Brain pericyte (primary cell): ENCODE measurements around the gene PTGDR2.

ENCODE experiments used
- DNase-seq: peaks from one replicate; pipeline ENCODE4 v3.0.0-alpha.2; 2012; ENCODE audit warnings: low read depth, low spot score

The PTGDR2 gene

DNA sequence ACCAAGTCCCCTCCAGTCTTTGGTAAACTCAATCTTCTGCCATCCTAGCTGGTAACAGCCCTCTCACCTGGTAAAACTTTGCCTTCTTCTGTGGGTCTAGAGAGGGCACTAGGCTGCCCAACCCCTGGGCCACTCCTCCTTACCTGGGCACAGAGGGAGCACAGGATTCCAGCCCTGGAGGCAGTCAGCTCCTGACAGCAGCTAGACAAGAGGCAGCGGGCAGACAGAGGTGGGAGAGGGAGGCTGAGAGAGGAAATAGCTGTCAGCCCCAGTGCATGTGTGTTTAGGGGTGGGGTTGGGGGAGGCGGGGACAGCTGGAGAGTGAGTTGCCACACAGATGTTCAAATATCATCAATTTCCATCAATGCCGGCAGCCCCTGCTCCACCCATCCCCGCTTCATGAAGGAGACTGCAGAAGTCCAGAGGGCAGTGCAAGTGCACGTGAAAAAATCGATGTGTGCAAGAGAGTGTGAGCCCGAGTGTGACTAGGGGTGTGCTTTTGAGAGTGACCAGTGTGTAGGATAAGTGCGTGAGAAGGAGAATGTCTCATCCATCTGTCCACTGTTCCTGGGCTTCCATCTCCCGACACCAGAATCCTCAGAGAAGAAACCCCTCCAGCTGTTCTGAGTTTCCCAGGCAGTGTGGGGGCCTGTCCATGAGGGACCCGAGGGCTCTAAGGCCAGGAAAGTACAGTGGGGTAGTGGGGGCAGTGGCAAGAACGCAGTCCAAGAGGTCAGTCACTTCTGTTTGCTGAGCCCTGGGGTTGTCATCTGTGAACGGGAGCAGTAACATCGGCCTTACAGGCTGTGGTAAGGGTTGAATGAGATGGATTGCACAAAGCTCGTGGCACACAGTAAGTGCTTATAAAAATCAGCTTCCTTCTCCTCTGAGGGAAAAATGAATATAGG lies at the start of gene PTGDR2:
Gene PTGDR2, minus strand, starts transcription at position 225 of the 908 bp plus-strand sequence. CDS start 2,228 bp downstream, outside the sequence.
- DNase-seq = no peak

DNA sequence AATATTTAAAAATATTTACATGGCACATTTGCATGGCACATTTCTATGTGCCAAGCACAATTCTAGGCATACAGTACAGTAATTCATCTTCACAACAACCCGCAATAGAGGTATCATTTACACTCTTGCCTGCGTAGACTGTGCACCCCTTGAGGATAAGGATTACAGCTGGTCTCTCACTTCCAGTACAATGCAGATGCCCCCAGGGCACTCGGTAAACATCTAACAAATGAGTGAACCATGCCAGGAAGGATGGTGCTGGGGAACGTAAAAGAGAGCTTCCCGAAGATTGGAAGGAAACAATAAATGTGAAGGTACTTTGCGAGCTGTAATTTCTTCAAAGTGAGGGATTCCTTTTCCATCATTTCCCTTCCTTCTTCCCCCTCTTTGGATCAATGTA lies 49.3 kb upstream of the PTGDR2 start:
- no peak for DNase-seq

GRCh38 chr11:60902625-60903024 lies 46.9 kb upstream of the PTGDR2 start:
- no peak for DNase-seq

DNA sequence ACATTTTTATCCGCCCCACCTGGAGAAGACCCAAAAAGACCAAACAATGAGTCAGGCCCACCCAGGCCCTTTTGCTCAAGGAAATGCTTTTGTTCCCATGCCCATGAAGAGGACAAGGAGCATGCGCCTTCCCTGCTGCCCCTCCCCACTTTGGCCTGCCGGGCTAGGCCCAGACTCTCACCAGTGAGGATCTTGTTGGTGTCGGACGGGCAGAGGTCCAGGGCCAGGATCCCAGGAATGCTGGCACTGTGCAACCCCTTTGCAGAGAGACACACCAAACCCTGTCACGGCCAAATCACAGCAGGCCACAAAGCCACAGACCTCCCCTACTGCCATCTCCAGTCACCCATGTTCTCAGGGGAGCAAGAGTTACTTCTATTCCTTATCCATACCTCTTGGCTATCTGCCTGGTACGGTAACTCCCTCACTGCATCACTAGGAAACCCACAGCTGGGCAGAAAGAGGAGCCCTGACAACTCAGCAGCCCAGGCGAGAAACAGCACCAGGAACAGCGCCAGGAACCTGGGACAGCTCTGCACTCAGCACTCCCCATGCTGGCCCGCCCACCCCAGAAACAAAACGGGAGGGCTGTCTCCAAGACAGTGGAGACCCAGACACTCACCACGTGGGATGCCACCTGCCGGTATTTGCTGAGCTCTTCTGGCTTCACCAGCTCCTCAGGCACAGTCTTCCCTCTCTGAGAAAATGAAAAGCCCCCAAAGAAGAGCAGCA lies 45.1 kb upstream of the PTGDR2 start:
- DNase-seq = no peak

- DNase-seq = no peak
Measured at GRCh38 chr11:60899977-60900376, 44.2 kb upstream of the PTGDR2 start.

DNA sequence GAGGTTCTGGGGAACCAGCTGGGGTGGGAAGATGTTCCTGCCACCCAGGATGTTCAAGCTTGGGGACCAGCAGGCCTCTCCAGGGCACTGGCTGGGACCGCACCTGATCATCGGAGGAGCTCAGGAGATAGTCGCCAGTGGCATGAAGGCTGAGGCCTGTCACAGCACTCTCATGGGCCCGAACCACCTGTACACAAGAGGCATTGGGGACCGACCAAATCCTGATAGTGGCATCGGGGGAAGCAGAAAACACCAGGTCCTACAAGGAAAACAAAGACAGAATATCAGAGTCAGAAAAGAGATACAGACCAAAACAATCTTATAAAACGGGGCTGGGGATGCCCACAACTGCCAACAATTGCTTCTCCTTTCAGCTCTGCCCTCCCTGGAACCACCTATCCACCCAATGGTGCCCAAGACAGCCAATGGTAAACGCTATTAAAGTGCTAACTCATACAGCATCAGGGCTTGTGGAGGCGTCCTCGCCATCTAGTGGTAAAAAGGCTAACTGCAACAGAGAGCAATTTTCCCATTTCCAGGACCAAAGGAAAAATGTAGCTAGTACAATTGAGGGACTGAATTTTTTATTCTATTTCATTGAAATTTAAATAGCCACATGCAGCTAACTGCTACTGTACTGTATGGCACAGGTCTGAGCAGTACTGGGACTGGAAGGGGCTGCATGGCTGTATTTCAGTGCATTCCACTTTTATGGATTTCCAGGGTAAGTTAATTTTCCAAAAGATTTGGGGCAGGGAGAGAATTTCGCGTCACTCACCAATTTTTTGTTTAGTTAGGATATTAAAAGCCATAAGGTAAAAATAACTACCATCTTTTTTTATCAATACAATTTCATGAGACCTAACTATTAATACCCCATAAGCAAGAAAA lies 43.5 kb upstream of the PTGDR2 start:
- DNase-seq = no peak

- no peak for DNase-seq
Measured at GRCh38 chr11:60897496-60897895, 41.7 kb upstream of the PTGDR2 start.

DNA sequence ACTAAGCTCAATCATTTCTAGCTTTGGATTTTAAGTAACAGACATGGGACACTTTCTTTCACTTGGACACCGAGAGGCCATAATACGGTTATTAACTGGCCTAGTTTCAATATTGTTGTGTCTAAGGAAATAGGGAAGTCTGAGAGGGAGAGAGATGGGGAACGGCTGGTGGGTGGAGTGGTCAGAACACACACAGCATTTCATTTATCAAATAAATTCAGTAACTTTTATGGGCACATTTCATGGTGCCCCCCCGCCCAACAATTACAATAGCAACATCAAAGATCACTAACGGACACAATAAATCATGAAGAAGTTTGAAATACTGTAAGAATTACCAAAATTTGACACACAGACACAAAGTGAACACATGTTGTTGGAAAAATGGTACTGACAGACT lies 39.9 kb upstream of the PTGDR2 start:
- no peak for DNase-seq

- no peak for DNase-seq
Measured at GRCh38 chr11:60891103-60891741, 35.5 kb upstream of the PTGDR2 start.

DNA sequence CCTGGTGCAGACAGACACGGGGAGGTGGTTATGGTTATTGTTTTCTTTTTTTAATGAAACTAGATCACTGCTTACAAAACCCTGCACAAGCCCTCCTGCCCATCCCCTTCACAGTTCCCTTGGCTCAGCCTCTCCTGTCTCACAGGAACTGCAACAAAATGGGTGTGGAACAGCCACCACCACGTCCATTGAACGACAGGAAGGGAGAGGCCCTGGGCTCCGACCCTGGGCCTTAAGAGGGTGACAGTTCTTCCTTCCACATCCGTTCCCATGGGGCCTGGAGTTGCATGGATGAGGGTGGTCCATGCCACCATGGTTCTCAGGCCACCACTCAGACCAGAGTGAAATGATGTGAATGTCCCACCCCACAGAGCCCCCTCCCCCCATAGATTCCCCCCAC lies 34.9 kb upstream of the PTGDR2 start:
- no peak for DNase-seq

- no peak for DNase-seq
Measured at GRCh38 chr11:60889869-60890311, 34.1 kb upstream of the PTGDR2 start.

DNA sequence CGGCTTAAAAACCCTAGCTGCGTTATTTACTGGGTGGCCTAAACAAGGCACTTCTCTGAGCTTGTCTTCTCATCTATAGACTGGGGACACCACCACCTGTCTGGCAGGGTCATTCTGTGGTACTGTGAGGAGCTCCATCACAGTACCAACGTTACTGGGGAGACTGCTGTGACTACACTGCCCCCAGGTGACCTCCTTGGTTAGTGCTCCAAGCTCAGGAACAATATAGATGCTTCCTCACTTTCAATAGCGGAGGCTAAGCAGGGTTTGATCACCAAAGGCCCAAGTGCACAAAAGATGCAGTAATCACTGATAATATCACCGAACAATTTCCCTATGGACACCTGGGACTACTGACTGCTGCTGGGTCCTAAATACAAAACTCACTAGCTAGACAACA lies 31.8 kb upstream of the PTGDR2 start:
- DNase-seq = no peak

DNA sequence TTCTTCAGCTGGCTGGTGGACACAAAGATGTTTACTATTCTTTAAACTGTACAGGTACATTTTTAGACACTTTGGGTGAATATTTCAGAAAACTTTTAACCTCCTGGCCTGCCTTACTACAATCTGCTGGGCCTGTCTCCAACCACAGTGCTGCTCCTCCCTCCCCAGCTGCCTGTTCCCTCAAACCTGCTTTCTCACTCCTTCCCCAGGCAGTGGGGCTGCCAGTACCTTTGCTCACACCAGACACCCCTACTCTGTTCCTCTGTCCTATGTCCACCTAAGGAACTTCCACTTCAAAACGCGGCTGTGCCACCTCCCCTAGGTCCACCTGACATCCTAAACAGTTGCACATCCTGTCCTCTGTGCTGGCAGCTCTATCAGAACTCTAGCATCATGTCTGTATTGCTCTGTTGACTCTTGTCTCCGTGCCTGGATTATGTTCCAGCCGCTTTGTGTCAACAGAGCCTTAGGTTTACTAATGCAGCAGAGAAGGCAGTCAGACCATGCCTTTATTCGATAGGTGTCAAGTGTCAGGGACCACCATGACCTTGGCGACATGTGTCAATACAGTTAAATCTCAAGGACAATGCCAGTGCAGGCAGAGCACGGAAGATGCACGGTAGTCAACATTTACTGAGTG lies 25.0 kb upstream of the PTGDR2 start:
- DNase-seq = no peak

DNA sequence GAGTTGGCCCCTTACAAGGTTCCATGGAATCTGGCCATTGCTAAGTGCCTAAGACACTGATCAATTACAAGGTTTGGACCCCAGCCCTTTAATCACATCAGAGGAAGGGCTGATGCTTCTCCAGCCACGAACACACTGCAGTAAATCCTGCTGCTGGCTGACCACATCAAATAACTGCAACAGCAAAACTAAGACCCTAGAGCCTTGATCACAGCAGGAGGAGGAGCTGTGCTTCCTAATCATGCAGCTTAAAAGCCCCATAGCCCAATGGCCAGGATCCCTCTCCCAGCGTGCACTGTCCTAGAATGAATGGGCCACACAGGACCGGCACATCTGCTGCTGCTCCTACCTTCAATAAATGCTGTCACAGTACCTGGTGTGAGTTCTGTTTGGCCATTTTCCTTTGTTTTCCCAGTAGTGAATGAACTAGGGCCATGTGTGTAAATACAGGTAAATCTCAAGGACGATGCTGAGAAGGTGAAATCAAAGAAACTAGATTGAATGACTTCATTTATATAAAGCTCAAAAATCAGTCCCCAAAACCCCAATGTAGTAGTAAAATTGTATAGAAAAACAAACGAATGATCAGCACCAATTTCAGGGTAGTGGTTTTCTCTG lies 24.3 kb upstream of the PTGDR2 start:
- no peak for DNase-seq

DNA sequence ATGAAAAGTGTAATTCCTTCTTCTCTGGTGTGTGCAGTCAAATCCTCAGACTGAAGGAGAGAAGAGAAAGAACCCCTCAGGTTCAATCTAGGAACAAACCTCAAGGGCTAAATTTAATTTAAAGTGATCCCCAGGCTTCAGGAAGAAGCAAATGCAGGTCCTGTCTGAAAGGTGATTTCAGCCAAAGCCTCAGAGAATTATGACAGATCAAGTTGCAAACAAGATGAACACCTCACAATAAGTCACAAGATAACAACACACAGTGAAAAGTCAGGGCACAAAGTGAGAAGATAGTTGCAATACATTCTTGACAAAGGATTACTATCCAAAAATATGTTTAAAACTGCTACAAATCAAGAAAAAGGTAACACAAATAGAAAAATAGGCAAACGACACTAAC lies 23.4 kb upstream of the PTGDR2 start:
- DNase-seq = no peak

DNA sequence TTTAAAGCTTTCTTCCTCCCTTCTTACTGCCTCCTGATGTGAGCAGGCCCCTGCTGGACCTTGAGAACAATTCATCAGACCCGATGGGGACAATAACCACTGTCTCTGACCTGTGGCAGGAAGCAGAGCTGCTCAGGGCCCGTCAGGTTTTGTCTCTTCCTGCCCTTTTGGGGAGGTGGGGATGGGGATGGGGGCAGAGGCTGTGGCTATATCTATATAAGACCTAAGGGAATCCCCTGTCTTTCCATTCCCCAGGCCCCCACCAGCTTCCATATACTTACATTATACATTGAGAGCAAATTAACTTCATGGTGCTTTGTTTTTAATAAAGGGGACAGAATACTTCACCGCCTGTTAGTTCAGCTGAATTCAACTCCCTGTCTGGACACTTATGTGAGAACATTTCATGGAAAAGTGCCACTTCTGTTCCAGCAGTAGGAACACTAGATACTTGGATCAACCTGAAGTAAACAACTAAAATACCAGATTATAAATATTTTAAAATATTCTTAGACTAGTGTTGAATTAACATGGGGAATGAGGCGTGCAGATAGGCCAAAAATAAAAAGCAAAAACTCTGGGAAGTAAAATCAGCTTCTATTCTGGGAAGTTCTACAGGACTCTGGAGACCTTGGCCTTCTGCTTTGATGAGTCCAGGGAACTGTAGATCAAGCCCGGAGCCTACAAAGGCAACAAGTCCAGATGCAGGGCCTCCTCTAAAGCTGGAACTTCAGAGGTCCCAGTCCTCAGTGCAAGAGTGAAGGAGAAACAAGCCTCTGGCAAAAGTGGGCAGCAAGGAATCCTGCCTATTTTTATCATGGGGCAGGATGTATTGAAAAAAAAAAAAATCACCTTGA lies 22.7 kb upstream of the PTGDR2 start:
- no peak for DNase-seq

- no peak for DNase-seq
Measured at GRCh38 chr11:60876168-60876485, 20.4 kb upstream of the PTGDR2 start.

- DNase-seq = no peak
Measured at GRCh38 chr11:60875366-60876167, 19.8 kb upstream of the PTGDR2 start.
